Stomach smooth muscle (tissue), 2 donors: Measurements from ENCODE around the gene DPP3.

ENCODE experiments used
- H3K27ac ChIP-seq: one replicate; pipeline ENCODE4 v1.7.0; 2013; ENCODE audit warnings: mild to moderate bottlenecking, low read length, inconsistent platforms
- H3K27me3 ChIP-seq, 2 donors: one replicate each; pipeline ENCODE4 v1.7.0; 2013; ENCODE audit warnings: low read length in 2 of 2; ENCODE audit not compliant: insufficient read depth in 2 of 2, control insufficient read depth in 1 of 2
- H3K36me3 ChIP-seq, 2 donors: one replicate each; pipeline ENCODE4 v1.7.0; 2013; ENCODE audit warnings: low read length in 2 of 2; ENCODE audit not compliant: control insufficient read depth in 2 of 2, insufficient read depth in 2 of 2
- H3K4me1 ChIP-seq: one replicate; pipeline ENCODE4 v1.7.0; 2013; ENCODE audit warnings: low read length; ENCODE audit not compliant: control insufficient read depth, insufficient read depth
- H3K4me3 ChIP-seq, 2 donors: one replicate each; pipeline ENCODE4 v1.7.0; 2013; ENCODE audit warnings: low read length in 2 of 2
- H3K9ac ChIP-seq, 2 donors: one replicate each; pipeline ENCODE4 v1.7.0; 2013; ENCODE audit warnings: low read length in 2 of 2, mild to moderate bottlenecking in 1 of 2
- H3K9me3 ChIP-seq, 2 donors: one replicate each; pipeline ENCODE4 v1.7.0; 2013; ENCODE audit warnings: low read length in 2 of 2; ENCODE audit not compliant: control insufficient read depth in 2 of 2
- donor health status: healthy.
- donor health status: Pancreatic carcinoma.

DPP3 gene

DNA sequence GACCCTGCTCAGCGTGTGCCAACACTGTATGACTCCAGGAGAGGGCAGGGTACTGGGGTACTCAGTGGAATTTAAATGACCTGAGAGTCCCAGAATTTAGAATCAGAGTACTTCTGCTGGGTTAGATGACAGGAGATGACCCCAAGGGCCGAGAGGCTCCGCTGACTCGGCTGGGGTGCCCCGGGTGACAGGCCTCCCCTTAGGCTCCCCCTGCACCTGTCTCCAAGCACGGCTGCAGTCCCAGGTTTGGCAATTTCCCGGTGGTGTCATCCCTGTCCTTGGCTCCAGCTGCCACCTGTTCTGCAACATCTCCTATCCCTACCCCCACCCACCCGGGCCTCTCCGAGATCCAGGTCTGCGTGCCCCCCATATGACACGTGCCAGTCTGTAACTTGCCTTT, 67.8 kb downstream of the DPP3 start:
- Histone ChIP-seq H3K4me1 (peaks cover 31% of the 10 kb centered on the region), H3K36me3 (peaks cover 0 to 4% of the 10 kb centered on the region in 2 donors), H3K9me3 (no peaks in the 10 kb centered on the region), H3K27ac (no peak overlapping the region), H3K27me3 (no peaks in the 10 kb centered on the region), H3K9ac (no peak overlapping the region), H3K4me3 (no peak overlapping the region)

DNA sequence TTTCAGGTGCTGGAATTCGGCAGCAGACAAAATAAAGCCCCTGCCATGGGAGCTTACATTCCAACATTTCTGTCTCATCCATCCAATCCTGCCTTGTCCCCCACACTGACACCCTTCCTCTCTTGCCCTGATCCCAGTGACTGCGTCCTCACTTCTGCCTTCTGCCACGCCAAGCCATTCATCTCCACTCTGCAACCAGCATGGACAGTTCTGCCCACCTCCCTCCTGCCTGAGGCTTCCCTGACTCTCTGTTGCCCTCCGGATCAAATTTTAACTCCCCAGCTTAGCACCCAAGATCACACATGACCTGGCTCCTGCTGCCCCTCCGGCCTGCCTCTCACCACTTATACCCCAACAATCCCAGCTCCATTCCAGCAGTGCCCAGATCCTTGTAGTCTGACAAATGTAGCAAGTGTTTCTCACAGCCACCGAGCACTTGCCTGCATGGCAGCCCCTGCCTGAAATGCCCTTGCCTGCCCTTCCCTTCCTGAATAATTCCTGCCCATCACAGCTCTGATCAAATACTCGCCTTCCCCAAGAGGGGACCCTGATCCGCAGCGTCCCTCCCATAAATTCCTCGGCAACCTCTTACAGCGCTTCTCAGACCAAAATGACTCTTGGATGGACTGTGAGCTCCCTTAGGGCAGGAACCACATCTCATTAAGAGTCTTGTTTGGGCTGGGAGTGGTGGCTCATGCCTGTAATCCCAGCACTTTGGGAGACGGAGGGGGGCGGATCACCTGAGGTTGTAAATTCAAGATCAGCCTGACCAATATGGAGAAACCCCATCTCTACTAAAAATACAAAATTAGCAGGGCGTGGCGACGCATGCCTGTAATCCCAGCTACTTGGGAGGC, 68.8 kb downstream of the DPP3 start:
- Histone ChIP-seq H3K27me3 (no peaks in the 10 kb centered on the region), H3K4me3 (no peak overlapping the region), H3K27ac (no peak overlapping the region)

DNA sequence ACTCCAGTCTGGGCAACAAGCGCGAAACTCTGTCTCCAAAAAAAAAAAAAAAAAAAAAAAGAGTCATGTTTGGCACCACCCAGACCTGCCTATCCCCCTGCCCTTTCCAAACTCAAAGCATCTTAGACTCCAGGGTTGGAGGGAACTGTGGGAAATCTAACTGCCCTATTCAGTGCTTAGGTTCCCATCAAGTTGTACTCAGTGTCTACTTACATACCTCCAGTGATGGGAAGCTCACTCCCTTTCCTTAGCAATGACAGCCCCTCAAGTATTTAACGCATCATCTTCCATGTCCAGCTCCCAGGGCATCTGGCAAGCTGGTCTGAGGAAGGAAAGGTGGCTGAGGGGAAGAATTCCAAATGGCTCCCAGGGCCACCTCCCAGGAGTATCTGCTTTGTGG, 69.5 kb downstream of the DPP3 start:
- no peak overlapping the region for H3K9ac ChIP-seq
- peaks cover 19% of the 10 kb centered on the region for H3K4me1 ChIP-seq
- H3K36me3 ChIP-seq = no peaks in the 10 kb centered on the region
- H3K27ac ChIP-seq = no peak overlapping the region
- no peaks in the 10 kb centered on the region for H3K27me3 ChIP-seq
- no peaks in the 10 kb centered on the region for H3K9me3 ChIP-seq
- no peak overlapping the region for H3K4me3 ChIP-seq

More for the DNA sequence above, 68.8 kb downstream of the DPP3 start:
- Histone ChIP-seq H3K36me3 (no peaks in the 10 kb centered on the region), H3K4me1 (peaks cover 24% of the 10 kb centered on the region), H3K9ac (no peak overlapping the region), H3K9me3 (no peaks in the 10 kb centered on the region)

DNA sequence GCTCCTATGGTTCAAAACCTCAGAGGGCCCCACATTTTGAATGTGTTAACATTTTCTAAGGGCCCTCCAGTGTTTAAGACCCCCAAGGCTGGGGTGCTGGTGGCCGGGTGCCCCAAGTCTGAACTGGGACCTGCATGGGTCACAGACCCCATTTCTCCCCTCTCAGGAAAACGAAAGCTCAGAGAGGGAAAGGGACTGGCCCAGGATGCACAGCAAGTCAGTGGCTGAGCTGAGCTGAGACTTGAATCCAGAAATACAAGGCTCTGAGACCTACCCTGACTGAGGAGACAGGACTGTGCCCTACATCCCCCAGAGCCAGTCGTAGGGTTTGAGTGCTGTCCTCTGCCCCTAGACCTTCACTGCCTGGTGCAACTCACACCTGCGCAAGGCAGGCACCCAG, 70.7 kb downstream of the DPP3 start:
- Histone ChIP-seq H3K9me3 (no peaks in the 10 kb centered on the region), H3K27ac (no peak overlapping the region), H3K4me3 (no peak overlapping the region), H3K4me1 (peaks cover 10% of the 10 kb centered on the region), H3K36me3 (no peaks in the 10 kb centered on the region), H3K27me3 (peaks cover 0 to 3% of the 10 kb centered on the region in 2 donors), H3K9ac (no peak overlapping the region)

DNA sequence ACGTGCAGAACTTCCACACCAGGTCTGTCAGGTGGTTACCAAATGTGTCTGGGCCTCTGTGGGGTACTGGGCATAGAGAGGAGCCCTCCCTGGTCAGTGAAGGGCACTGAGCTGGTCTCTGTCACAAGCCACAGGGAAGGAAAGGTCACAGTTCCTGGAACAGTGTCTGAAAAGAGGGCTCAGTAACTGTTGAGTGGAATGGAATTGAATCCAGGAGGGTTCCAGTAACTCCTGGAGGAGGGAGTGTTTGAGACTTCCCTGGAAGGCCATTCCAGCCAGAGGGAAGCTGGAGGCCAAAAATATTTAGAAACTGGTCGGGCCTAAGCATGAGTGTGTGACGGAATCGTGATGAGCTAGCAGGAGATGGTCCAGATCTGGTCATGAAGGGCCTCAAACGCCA, 74.4 kb downstream of the DPP3 start:
- no peaks in the 10 kb centered on the region for H3K9me3 ChIP-seq
- H3K9ac ChIP-seq = no peak overlapping the region
- H3K27ac ChIP-seq = no peak overlapping the region
- H3K27me3 ChIP-seq = peaks cover 0 to 5% of the 10 kb centered on the region in 2 donors
- no peak overlapping the region for H3K4me3 ChIP-seq
- peaks cover 10% of the 10 kb centered on the region for H3K4me1 ChIP-seq
- H3K36me3 ChIP-seq = no peaks in the 10 kb centered on the region

DNA sequence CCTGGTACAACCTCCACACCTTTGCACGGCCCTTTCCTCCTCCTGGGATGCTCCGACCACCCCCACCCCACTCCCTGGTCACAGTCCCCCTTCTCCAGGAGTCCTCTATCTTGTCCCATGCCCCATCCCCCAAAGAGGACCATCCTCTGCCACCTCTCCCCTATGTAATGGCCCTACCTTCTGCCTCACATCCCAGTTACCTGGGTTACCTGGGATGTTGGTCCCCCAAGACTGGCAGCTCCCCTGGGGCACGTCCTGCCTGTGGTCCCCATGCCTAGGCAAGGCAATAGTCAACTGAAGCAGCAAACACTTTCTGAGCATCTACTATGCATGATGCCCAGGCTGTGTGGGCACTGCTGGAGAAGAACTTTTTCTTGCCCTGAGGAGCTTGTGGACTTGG, 75.2 kb downstream of the DPP3 start:
- Histone ChIP-seq H3K4me1 (peaks cover 10% of the 10 kb centered on the region), H3K27ac (no peak overlapping the region), H3K27me3 (peaks cover 0 to 5% of the 10 kb centered on the region in 2 donors), H3K9ac (no peak overlapping the region), H3K36me3 (no peaks in the 10 kb centered on the region), H3K9me3 (no peaks in the 10 kb centered on the region), H3K4me3 (no peak overlapping the region)

DNA sequence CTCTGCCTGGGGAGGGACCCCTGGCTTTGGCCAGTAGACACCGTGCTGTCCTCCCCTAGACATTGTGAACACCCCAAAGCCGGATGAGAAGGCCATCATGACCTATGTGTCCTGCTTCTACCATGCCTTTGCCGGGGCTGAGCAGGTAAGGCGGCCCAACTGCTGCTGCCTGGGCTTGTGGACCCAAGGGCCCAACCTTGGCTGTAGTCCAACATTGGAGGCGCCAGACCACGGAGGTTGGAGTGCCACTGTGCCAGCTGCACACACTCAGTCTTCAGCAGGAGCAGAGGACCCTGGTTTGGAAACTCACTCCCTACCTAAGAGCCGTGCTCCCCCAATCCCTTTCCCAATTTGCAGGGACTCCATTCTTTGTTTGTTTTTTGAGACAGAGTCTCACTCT, 75.9 kb downstream of the DPP3 start:
- Histone ChIP-seq H3K9ac (no peak overlapping the region), H3K27ac (no peak overlapping the region), H3K27me3 (peaks cover 0 to 5% of the 10 kb centered on the region in 2 donors), H3K9me3 (no peaks in the 10 kb centered on the region), H3K4me3 (no peak overlapping the region), H3K4me1 (peaks cover 10% of the 10 kb centered on the region), H3K36me3 (no peaks in the 10 kb centered on the region)

DNA sequence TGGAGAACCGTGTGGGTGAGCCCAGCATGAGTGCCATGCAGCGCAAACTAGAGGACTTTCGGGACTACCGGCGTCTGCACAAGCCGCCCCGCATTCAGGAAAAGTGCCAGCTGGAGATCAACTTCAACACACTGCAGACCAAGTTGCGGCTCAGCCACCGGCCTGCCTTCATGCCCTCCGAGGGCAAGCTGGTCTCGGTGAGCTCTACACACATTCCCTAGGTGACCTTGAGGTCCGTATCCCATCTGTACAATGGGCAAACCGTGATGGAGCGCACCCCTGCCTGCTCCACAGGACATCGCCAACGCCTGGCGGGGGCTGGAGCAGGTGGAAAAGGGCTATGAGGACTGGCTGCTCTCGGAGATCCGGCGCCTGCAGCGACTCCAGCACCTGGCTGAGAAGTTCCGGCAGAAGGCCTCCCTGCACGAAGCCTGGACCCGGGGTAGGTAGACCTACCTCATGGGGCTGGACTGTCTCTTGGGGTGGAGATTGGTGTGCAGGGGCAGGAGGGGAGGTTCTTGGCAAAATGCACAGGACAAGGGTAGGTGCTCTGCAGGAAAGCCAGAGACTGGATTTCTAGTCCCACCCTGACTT, 77.6 kb downstream of the DPP3 start:
- no peaks in the 10 kb centered on the region for H3K9me3 ChIP-seq
- peaks cover 0 to 5% of the 10 kb centered on the region in 2 donors for H3K27me3 ChIP-seq
- no peaks in the 10 kb centered on the region for H3K36me3 ChIP-seq
- no peak overlapping the region for H3K4me3 ChIP-seq
- H3K27ac ChIP-seq = no peak overlapping the region
- peaks cover 10% of the 10 kb centered on the region for H3K4me1 ChIP-seq
- no peak overlapping the region for H3K9ac ChIP-seq
